GM12864 (cell line): ENCODE data around the gene TBC1D22A.

Source experiments
- DNase-seq: peaks from one replicate; pipeline ENCODE4 v3.0.0-alpha.2; 2011; ENCODE audit warnings: low read depth
- H3K4me3 ChIP-seq: 2 replicates; pipeline ENCODE4 v1.5.1; 2011; ENCODE audit warnings: mild to moderate bottlenecking, low read depth, low read length, control low read depth
- CTCF ChIP-seq: IDR thresholded peaks from 2 replicates; pipeline ENCODE4 v1.5.1; 2011; ENCODE audit warnings: low read depth, mild to moderate bottlenecking, moderate library complexity, low read length, control low read depth, inconsistent platforms; ENCODE audit errors: missing control alignments

TBC1D22A gene

GRCh38 chr22:47124961-47125360 is 362.5 kb downstream of the TBC1D22A start:
- DNase-seq: no peak
- no peak overlapping the region for H3K4me3 ChIP-seq
- no peak for TF ChIP-seq CTCF

- H3K4me3 ChIP-seq: no peak overlapping the region
- no peak for DNase-seq
- peak; percentile 44 for TF ChIP-seq CTCF
Measured at GRCh38 chr22:47125603-47126002, 363.2 kb downstream of the TBC1D22A start.

- no peak for DNase-seq
- H3K4me3 ChIP-seq: no peak overlapping the region
- TF ChIP-seq CTCF: no peak
Measured at GRCh38 chr22:47126344-47126811, 363.9 kb downstream of the TBC1D22A start.

GRCh38 chr22:47127441-47127871 is 365.0 kb downstream of the TBC1D22A start:
- TF ChIP-seq CTCF: no peak
- DNase-seq: no peak
- H3K4me3 ChIP-seq: no peak overlapping the region

- no peak for DNase-seq
Measured at GRCh38 chr22:47128216-47128615, 365.8 kb downstream of the TBC1D22A start.

GRCh38 chr22:47128622-47129215 is 366.3 kb downstream of the TBC1D22A start:
- no peak for DNase-seq
- no peak overlapping the region for H3K4me3 ChIP-seq
- no peak for TF ChIP-seq CTCF

More at GRCh38 chr22:47128216-47128615, 365.8 kb downstream of the TBC1D22A start:
- H3K4me3 ChIP-seq: no peak overlapping the region
- TF ChIP-seq CTCF: no peak
